Gastrocnemius medialis (tissue), 4 donors: ENCODE data around the gene GDAP2. TPM values are rescaled to one million over a fixed set of nuclear protein-coding genes. Genes with fewer than 3 reads are reported as not detected.

Experiments used
- ATAC-seq, 2 donors: fragments of 150-250 bp; one replicate each; pipeline ENCODE4 v1.9.1; 2016
- DNase-seq, 2 donors: peaks; one replicate each; pipeline ENCODE4 v3.0.0-alpha.2; 2019
- H3K27ac ChIP-seq, 4 donors: fragments of 200-600 bp; sonication (generic); 1 replicate in 1 of 4; 2 replicates in 3 of 4; pipeline ENCODE4 v1.5.1; 2016 to 2018; ENCODE audit warnings: mild to moderate bottlenecking in 2 of 4, moderate library complexity in 1 of 4
- H3K27me3 ChIP-seq, 3 donors: fragments of 200-600 bp; sonication (generic) in 2 of 3; 1 replicate in 1 of 3; 2 replicates in 2 of 3; pipeline versions ENCODE4 v1.5.1 to v1.6.0; 2016 to 2019; ENCODE audit warnings: mild to moderate bottlenecking in 1 of 3, moderate library complexity in 1 of 3
- H3K36me3 ChIP-seq, 2 donors: fragments of 200-600 bp; sonication (generic) in 1 of 2; one replicate each; pipeline ENCODE4 v1.5.1; 2017 to 2018
- H3K4me1 ChIP-seq, 2 donors: fragments of 200-600 bp; sonication (generic) in 1 of 2; one replicate each; pipeline ENCODE4 v1.5.1; 2016 to 2017; ENCODE audit warnings: mild to moderate bottlenecking in 2 of 2
- H3K4me3 ChIP-seq, 4 donors: fragments of 200-600 bp; sonication (generic) in 3 of 4; 1 replicate in 1 of 4; 2 replicates in 3 of 4; pipeline ENCODE4 v1.5.1; 2016 to 2019; ENCODE audit warnings: mild to moderate bottlenecking in 2 of 4
- H3K9me3 ChIP-seq, 3 donors: fragments of 200-600 bp; sonication (generic) in 2 of 3; 1 replicate in 1 of 3; 2 replicates in 2 of 3; pipeline ENCODE4 v1.5.1; 2016 to 2019
- CTCF ChIP-seq, 5 experiments: fragments of 450-650 bp in 3 of 5; fragments of 200-600 bp in 2 of 5; sonication (generic) in 2 of 5; IDR thresholded peaks in 4 of 5; conservative IDR thresholded peaks in 1 of 5; 1 replicate in 4 of 5; 2 replicates in 1 of 5; pipeline ENCODE4 v1.5.1; 2016 to 2019; ENCODE audit warnings: antibody characterized with exemption in 5 of 5, mild to moderate bottlenecking in 3 of 5, moderate library complexity in 3 of 5
- POLR2A ChIP-seq, 2 donors: fragments of 450-650 bp; IDR thresholded peaks; one replicate each; pipeline ENCODE4 v1.6.1; 2017; ENCODE audit warnings: antibody characterized with exemption in 2 of 2, mild to moderate bottlenecking in 2 of 2, moderate library complexity in 2 of 2
- in situ Hi-C, 4 donors: fragments of 200-750 bp; cut with MboI; loops; one replicate each; pipeline versions ENCODE4 v1.15.0 to v1.8.0; 2017; ENCODE audit warnings: low sequenced_read_pairs in 4 of 4
- intact Hi-C: fragments of 100-400 bp; cut with DNase I; formaldehyde crosslinking; loops from one replicate; pipeline ENCODE4 v1.15.1; 2023; ENCODE audit warnings: low total_unique reads
- total RNA-seq, 4 donors: library from RNA; depleted of rRNA; stranded (reverse); fragments of >200 nt; gene quantifications; one replicate each; pipeline versions ENCODE4 v1.1.0 to v1.2.3, GENCODE V29; 2016

GDAP2 gene
- total RNA-seq, 4 donors from 2014 or later = 7.2 to 18.7 (median 8.6) TPM

GRCh38 chr1:117860896-117861610 is 68.4 kb downstream of the GDAP2 start:
- TF ChIP-seq POLR2A (IDR thresholded peaks at IDR 0.05) = no peak
- no peak for DNase-seq
- H3K27me3 ChIP-seq = no peaks in the 10 kb centered on the region
- no peaks in the 10 kb centered on the region for H3K4me1 ChIP-seq
- intact Hi-C loops (no loop called here), in situ Hi-C loops (no loop called here)
- peaks cover 0 to 19% of the 10 kb centered on the region in 2 donors for H3K36me3 ChIP-seq
- no peak overlapping the region for H3K4me3 ChIP-seq
- no peaks in the 10 kb centered on the region for H3K9me3 ChIP-seq
- H3K27ac ChIP-seq = no peak overlapping the region
- ATAC-seq = no peak

GRCh38 chr1:117859901-117860300 is 69.5 kb downstream of the GDAP2 start:
- intact Hi-C loops (no loop called here), in situ Hi-C loops (no loop called here)
- no peak overlapping the region for H3K27ac ChIP-seq
- TF ChIP-seq POLR2A (IDR thresholded peaks at IDR 0.05) (no peak), CTCF (IDR thresholded peaks at IDR 0.05 in 4 of 5, conservative IDR thresholded peaks at IDR 0.05 in 1 of 5) (no peak)
- DNase-seq (no peak), ATAC-seq (no peak)
- no peak overlapping the region for H3K4me3 ChIP-seq
- peaks cover 0 to 13% of the 10 kb centered on the region in 2 donors for H3K36me3 ChIP-seq
- H3K27me3 ChIP-seq = no peaks in the 10 kb centered on the region
- no peaks in the 10 kb centered on the region for H3K4me1 ChIP-seq
- no peaks in the 10 kb centered on the region for H3K9me3 ChIP-seq

GRCh38 chr1:117857418-117857817 is 72.0 kb downstream of the GDAP2 start:
- Histone ChIP-seq H3K9me3 (no peaks in the 10 kb centered on the region), H3K4me3 (no peak overlapping the region), H3K4me1 (no peaks in the 10 kb centered on the region), H3K27me3 (no peaks in the 10 kb centered on the region), H3K36me3 (no peaks in the 10 kb centered on the region), H3K27ac (no peak overlapping the region)
- ATAC-seq (no peak), DNase-seq (no peak)
- in situ Hi-C loops = no loop called here
- TF ChIP-seq CTCF (IDR thresholded peaks at IDR 0.05 in 4 of 5, conservative IDR thresholded peaks at IDR 0.05 in 1 of 5) (no peak), POLR2A (IDR thresholded peaks at IDR 0.05) (no peak)
- intact Hi-C loops = no loop called here

- no peaks in the 10 kb centered on the region for H3K27me3 ChIP-seq
- intact Hi-C loops = no loop called here
- in situ Hi-C loops = no loop called here
- ATAC-seq (no peak), DNase-seq (no peak)
- H3K4me1 ChIP-seq = no peaks in the 10 kb centered on the region
- H3K27ac ChIP-seq = no peak overlapping the region
- H3K9me3 ChIP-seq = no peaks in the 10 kb centered on the region
- no peak overlapping the region for H3K4me3 ChIP-seq
- TF ChIP-seq CTCF (IDR thresholded peaks at IDR 0.05 in 4 of 5, conservative IDR thresholded peaks at IDR 0.05 in 1 of 5) (no peak), POLR2A (IDR thresholded peaks at IDR 0.05) (no peak)
- H3K36me3 ChIP-seq = no peaks in the 10 kb centered on the region
Observed at GRCh38 chr1:117852853-117853553, 76.4 kb downstream of the GDAP2 start.

- Histone ChIP-seq H3K4me3 (no peak overlapping the region), H3K27ac (no peak overlapping the region), H3K4me1 (no peaks in the 10 kb centered on the region), H3K9me3 (no peaks in the 10 kb centered on the region), H3K27me3 (no peaks in the 10 kb centered on the region), H3K36me3 (no peaks in the 10 kb centered on the region)
- intact Hi-C loops (no loop called here), in situ Hi-C loops (no loop called here)
- no peak for ATAC-seq
- DNase-seq = no peak
- TF ChIP-seq CTCF (IDR thresholded peaks at IDR 0.05 in 4 of 5, conservative IDR thresholded peaks at IDR 0.05 in 1 of 5) (no peak), POLR2A (IDR thresholded peaks at IDR 0.05) (no peak)
Observed at GRCh38 chr1:117851687-117852086, 77.7 kb downstream of the GDAP2 start.
